ENCODE results near the gene PSMB9. TPM values are rescaled to one million over a fixed set of nuclear protein-coding genes. Genes with fewer than 3 reads are reported as not detected.
"Not testable (repeated sequence)": the region's sequence is repeated elsewhere in the genome, so short reads cannot be mapped to it uniquely, and the experiment has no call there.

Gene PSMB9
- total and polyA plus RNA-seq, 2 of the 4 experiments (the other 2 are of a cell fraction): 9.0 to 12.8 TPM

DNA sequence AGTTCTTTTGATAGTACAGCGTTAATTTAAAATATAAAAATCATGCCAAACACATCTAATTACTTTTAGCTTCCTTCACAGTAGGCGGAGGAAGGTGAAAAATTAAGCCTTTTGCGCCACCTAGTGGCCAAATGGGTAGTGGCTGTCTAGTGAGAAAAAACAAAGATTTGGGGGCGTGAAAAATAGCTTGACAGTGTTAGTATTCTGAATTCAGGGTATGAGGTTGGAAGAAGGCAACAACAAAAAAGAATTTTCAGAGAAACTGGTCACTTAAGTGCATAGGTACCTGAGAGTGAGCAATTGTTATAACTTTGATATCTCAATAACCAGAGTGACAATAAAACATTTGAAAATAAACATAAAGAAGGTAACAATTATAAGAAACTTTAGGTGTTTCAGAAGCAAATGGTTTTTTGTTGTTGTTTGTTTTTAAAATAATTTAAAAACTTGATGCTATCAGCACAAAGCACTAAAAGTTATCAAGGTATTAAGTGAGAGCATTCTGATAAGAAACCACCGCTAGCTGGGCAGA lies 14.3 kb downstream of the PSMB9 start:
- Histone ChIP-seq H4K8ac (ENCODE audit: low read depth in 2 of 2, low read length in 2 of 2) (no peak overlapping the region), H3K9me1 (ENCODE audit: insufficient read depth, low read length) (no peaks in the 10 kb centered on the region), H4K20me1 (ENCODE audit: insufficient read depth, low read length) (no peaks in the 10 kb centered on the region), H3K27ac (ENCODE audit: insufficient read depth, low read length) (no peak overlapping the region), H3K9me3 (ENCODE audit: control insufficient read depth, insufficient read depth, low read length) (no peaks in the 10 kb centered on the region), H3K23ac (ENCODE audit: low read depth, low read length) (no peak overlapping the region), H3K4me1 (ENCODE audit: control insufficient read depth, insufficient read depth, low read length) (no peaks in the 10 kb centered on the region), H2AK9ac (replicated peaks; ENCODE audit: low read depth, low read length, poor library complexity) (no peak overlapping the region), H3K56ac (ENCODE audit: extremely low read depth, insufficient read depth, low read length) (no peak overlapping the region), H3K14ac (replicated peaks; ENCODE audit: low read depth, low read length) (no peak overlapping the region), H2BK20ac (ENCODE audit: low read depth, low read length) (no peak overlapping the region), H3K4me2 (ENCODE audit: low read depth, low read length) (no peak overlapping the region), H3K9ac (ENCODE audit: low read depth, low read length) (no peak overlapping the region), H4K91ac (ENCODE audit: insufficient read depth, low read depth, low read length) (no peak overlapping the region), H3K27me3 (ENCODE audit: control insufficient read depth, insufficient read depth, low read length) (peaks cover 19% of the 10 kb centered on the region), H4K5ac (ENCODE audit: low read depth, low read length) (no peak overlapping the region), H3K4ac (ENCODE audit: low read depth, low read length) (no peak overlapping the region), H3K36me3 (ENCODE audit: control insufficient read depth, insufficient read depth, low read length) (no peaks in the 10 kb centered on the region), H2AK5ac (ENCODE audit: low read depth, low read length) (no peak overlapping the region), H2AFZ (replicated peaks; ENCODE audit: low read length, poor library complexity) (no peak overlapping the region), H2BK5ac (ENCODE audit: low read depth, low read length, poor library complexity, severe bottlenecking) (no peak overlapping the region), H3K4me3 (ENCODE audit: insufficient read depth, low read depth, low read length) (no peak overlapping the region), H3K79me1 (ENCODE audit: low read depth in 1 of 2, low read length in 2 of 2) (no peaks in the 10 kb centered on the region), H3K18ac (ENCODE audit: low read depth, low read length) (no peak overlapping the region), H2BK120ac (ENCODE audit: low read depth, low read length) (no peak overlapping the region), H2BK15ac (ENCODE audit: low read depth, low read length) (no peak overlapping the region)
- TF ChIP-seq, protein P1, sequence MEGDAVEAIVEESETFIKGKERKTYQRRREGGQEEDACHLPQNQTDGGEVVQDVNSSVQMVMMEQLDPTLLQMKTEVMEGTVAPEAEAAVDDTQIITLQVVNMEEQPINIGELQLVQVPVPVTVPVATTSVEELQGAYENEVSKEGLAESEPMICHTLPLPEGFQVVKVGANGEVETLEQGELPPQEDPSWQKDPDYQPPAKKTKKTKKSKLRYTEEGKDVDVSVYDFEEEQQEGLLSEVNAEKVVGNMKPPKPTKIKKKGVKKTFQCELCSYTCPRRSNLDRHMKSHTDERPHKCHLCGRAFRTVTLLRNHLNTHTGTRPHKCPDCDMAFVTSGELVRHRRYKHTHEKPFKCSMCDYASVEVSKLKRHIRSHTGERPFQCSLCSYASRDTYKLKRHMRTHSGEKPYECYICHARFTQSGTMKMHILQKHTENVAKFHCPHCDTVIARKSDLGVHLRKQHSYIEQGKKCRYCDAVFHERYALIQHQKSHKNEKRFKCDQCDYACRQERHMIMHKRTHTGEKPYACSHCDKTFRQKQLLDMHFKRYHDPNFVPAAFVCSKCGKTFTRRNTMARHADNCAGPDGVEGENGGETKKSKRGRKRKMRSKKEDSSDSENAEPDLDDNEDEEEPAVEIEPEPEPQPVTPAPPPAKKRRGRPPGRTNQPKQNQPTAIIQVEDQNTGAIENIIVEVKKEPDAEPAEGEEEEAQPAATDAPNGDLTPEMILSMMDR (conservative IDR thresholded peaks at IDR 0.05; ENCODE audit: low read depth, low read length): peak; percentile 94
- TF ChIP-seq MXI1 (IDR thresholded peaks at IDR 0.05; ENCODE audit: borderline replicate concordance, low read depth, low read length): no peak
- peak; percentile 80 for TF ChIP-seq SMC3 (IDR thresholded peaks at IDR 0.05; ENCODE audit: low read depth, low read length)
- TF ChIP-seq FOS (IDR thresholded peaks at IDR 0.05; ENCODE audit: low read depth, low read length): no peak
- TF ChIP-seq RAD21 (IDR thresholded peaks at IDR 0.05; ENCODE audit: low read length): peak; percentile 83
- ATAC-seq (ENCODE audit: low read depth): peak; percentile 90
- ChIA-PET CTCF (interaction anchor here (0.6 to 3.0 kb wide), 18 partner anchors 9 to 623 kb away, joined by 3 to 38 read pairs (median 6); partner anchors contain the start of genes PSMB9, TAP1 and TAP2), POLR2A (ENCODE audit: unreplicated experiment) (interaction anchor here (0.6 to 1.6 kb wide), 4 partner anchors 11 to 104 kb away, joined by 3 to 8 read pairs (median 4); partner anchors contain the start of gene TAP2)
- WGBS, 2 experiments (ENCODE audit: extremely low coverage in 2 of 2, insufficient read length in 1 of 2): no CpG with 5 or more reads among the region's 5 CpGs
- in situ Hi-C loops (cut with MboI; ENCODE audit: low sequenced_read_pairs): no loop called here
- no TSS peak for BruUV-seq (replicated peaks)
- dilution Hi-C loops (cut with HindIII; ENCODE audit: low sequenced_read_pairs, unreplicated experiment): no loop called here
- intact Hi-C loops (cut with micrococcal nuclease): loop anchor here (1.0 to 10.0 kb wide), 6 partner anchors 30 to 453 kb away; partner anchors contain the start of genes HLA-DQB1 and TAP2
- peak; percentile 65 for DNase-seq

DNA sequence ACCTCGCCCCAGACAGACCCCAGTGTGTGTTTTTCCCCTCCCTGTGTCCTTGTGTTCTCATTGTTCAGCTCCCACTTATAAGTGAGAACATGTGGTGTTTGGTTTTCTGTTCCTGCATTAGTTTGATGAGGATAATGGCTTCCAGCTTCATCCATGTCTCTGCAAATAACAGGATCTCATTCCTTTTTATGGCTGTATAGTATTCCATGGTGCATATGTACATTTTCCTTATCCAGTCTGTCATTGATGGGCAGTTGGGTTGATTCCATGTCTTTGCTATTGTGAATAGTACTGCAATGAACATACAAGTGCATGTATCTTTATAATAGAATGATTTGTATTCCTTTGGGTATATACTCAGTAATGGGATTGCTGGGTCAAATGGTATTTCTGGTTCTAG lies 20.0 kb downstream of the PSMB9 start:
- H3K9ac ChIP-seq (ENCODE audit: low read depth, low read length); H3K4me2 ChIP-seq (ENCODE audit: low read depth, low read length); dilution Hi-C loops (cut with HindIII; ENCODE audit: low sequenced_read_pairs, unreplicated experiment); POLR2A ChIA-PET (ENCODE audit: unreplicated experiment); H4K8ac ChIP-seq (ENCODE audit: low read depth in 2 of 2, low read length in 2 of 2); H2BK15ac ChIP-seq (ENCODE audit: low read depth, low read length); H2BK120ac ChIP-seq (ENCODE audit: low read depth, low read length); H2AK9ac ChIP-seq (replicated peaks; ENCODE audit: low read depth, low read length, poor library complexity); CTCF ChIA-PET; H2BK20ac ChIP-seq (ENCODE audit: low read depth, low read length); H3K4ac ChIP-seq (ENCODE audit: low read depth, low read length); intact Hi-C loops (cut with micrococcal nuclease); H3K36me3 ChIP-seq (ENCODE audit: control insufficient read depth, insufficient read depth, low read length); H4K5ac ChIP-seq (ENCODE audit: low read depth, low read length); BruUV-seq (replicated peaks); H3K23ac ChIP-seq (ENCODE audit: low read depth, low read length); ATAC-seq (ENCODE audit: low read depth); H2BK5ac ChIP-seq (ENCODE audit: low read depth, low read length, poor library complexity, severe bottlenecking); in situ Hi-C loops (cut with MboI; ENCODE audit: low sequenced_read_pairs); H3K27me3 ChIP-seq (ENCODE audit: control insufficient read depth, insufficient read depth, low read length); H3K9me1 ChIP-seq (ENCODE audit: insufficient read depth, low read length); H3K9me3 ChIP-seq (ENCODE audit: control insufficient read depth, insufficient read depth, low read length); H3K79me1 ChIP-seq (ENCODE audit: low read depth in 1 of 2, low read length in 2 of 2); H2AFZ ChIP-seq (replicated peaks; ENCODE audit: low read length, poor library complexity); H3K56ac ChIP-seq (ENCODE audit: extremely low read depth, insufficient read depth, low read length); H3K4me3 ChIP-seq (ENCODE audit: insufficient read depth, low read depth, low read length); DNase-seq; H3K18ac ChIP-seq (ENCODE audit: low read depth, low read length); H4K91ac ChIP-seq (ENCODE audit: insufficient read depth, low read depth, low read length); H3K4me1 ChIP-seq (ENCODE audit: control insufficient read depth, insufficient read depth, low read length); H4K20me1 ChIP-seq (ENCODE audit: insufficient read depth, low read length); H2AK5ac ChIP-seq (ENCODE audit: low read depth, low read length); H3K14ac ChIP-seq (replicated peaks; ENCODE audit: low read depth, low read length); H3K27ac ChIP-seq (ENCODE audit: insufficient read depth, low read length): not testable (repeated sequence)
- WGBS, 2 experiments (ENCODE audit: extremely low coverage in 2 of 2, insufficient read length in 1 of 2): no CpG with 5 or more reads among the region's 1 CpG

Data from IMR-90 (cell line).